ENCODE data around the gene ZNF462.

The ZNF462 gene

GRCh38 chr9:107018861-107019545 is 156.0 kb downstream of the ZNF462 start:
- Histone ChIP-seq H3K36me3 (replicated peaks; ENCODE audit: low read depth, low read length) (peaks cover 4% of the 10 kb centered on the region), H3K79me2 (ENCODE audit: low read length) (no peaks in the 10 kb centered on the region), H3K27ac (ENCODE audit: low read length) (no peak overlapping the region), H3K9ac (ENCODE audit: low read length) (no peak overlapping the region), H3K27me3 (ENCODE audit: low read depth, low read length) (peaks cover 65% of the 10 kb centered on the region), H3K4me3 (ENCODE audit: low read length) (no peak overlapping the region), H3K4me1 (ENCODE audit: low read length) (peaks cover 21% of the 10 kb centered on the region), H4K20me1 (ENCODE audit: insufficient read depth, low read length) (0 out of 2 replicates have a peak, but pooled peaks cover 3% of the 10 kb centered on the region), H2AFZ (ENCODE audit: low read depth, low read length) (no peak overlapping the region), H3K4me2 (ENCODE audit: low read length) (peak overlapping the region; percentile 38), H3K9me3 (ENCODE audit: insufficient read depth, low read length) (0 out of 2 replicates have a peak, but pooled peaks cover 10% of the 10 kb centered on the region)
- no peak for TF ChIP-seq CTCF (IDR thresholded peaks at IDR 0.05; ENCODE audit: low read depth, low read length)
- TF ChIP-seq EZH2phosphoT487 (IDR thresholded peaks at IDR 0.05; ENCODE audit: low read depth) = no peak

GRCh38 chr9:107020040-107020530 is 157.1 kb downstream of the ZNF462 start:
- Histone ChIP-seq H3K27ac (ENCODE audit: low read length) (no peak overlapping the region), H3K9ac (ENCODE audit: low read length) (no peak overlapping the region), H4K20me1 (ENCODE audit: insufficient read depth, low read length) (0 out of 2 replicates have a peak, but pooled peaks cover 3% of the 10 kb centered on the region), H3K9me3 (ENCODE audit: insufficient read depth, low read length) (0 out of 2 replicates have a peak, but pooled peaks cover 10% of the 10 kb centered on the region), H3K27me3 (ENCODE audit: low read depth, low read length) (peaks cover 55% of the 10 kb centered on the region), H3K4me1 (ENCODE audit: low read length) (peaks cover 31% of the 10 kb centered on the region), H3K4me3 (ENCODE audit: low read length) (peak overlapping the region; percentile 36; the same call in 1 of the 2 replicates), H2AFZ (ENCODE audit: low read depth, low read length) (no peak overlapping the region), H3K4me2 (ENCODE audit: low read length) (peak overlapping the region; percentile 38), H3K79me2 (ENCODE audit: low read length) (no peaks in the 10 kb centered on the region), H3K36me3 (replicated peaks; ENCODE audit: low read depth, low read length) (peaks cover 4% of the 10 kb centered on the region)
- no peak for TF ChIP-seq CTCF (IDR thresholded peaks at IDR 0.05; ENCODE audit: low read depth, low read length)
- no peak for TF ChIP-seq EZH2phosphoT487 (IDR thresholded peaks at IDR 0.05; ENCODE audit: low read depth)

GRCh38 chr9:107024193-107024592 is 161.2 kb downstream of the ZNF462 start:
- no peaks in the 10 kb centered on the region for H3K79me2 ChIP-seq (ENCODE audit: low read length)
- no peak overlapping the region for H3K9ac ChIP-seq (ENCODE audit: low read length)
- no peak overlapping the region for H3K27ac ChIP-seq (ENCODE audit: low read length)
- H4K20me1 ChIP-seq (ENCODE audit: insufficient read depth, low read length) = 0 out of 2 replicates have a peak, but pooled peaks cover 3% of the 10 kb centered on the region
- peaks cover 32% of the 10 kb centered on the region for H3K27me3 ChIP-seq (ENCODE audit: low read depth, low read length)
- peaks cover 28% of the 10 kb centered on the region for H3K4me1 ChIP-seq (ENCODE audit: low read length)
- no peak for TF ChIP-seq CTCF (IDR thresholded peaks at IDR 0.05; ENCODE audit: low read depth, low read length)
- no peak for TF ChIP-seq EZH2phosphoT487 (IDR thresholded peaks at IDR 0.05; ENCODE audit: low read depth)
- no peak overlapping the region for H3K4me2 ChIP-seq (ENCODE audit: low read length)
- H3K4me3 ChIP-seq (ENCODE audit: low read length) = no peak overlapping the region
- no peak overlapping the region for H2AFZ ChIP-seq (ENCODE audit: low read depth, low read length)
- H3K36me3 ChIP-seq (replicated peaks; ENCODE audit: low read depth, low read length) = no peaks in the 10 kb centered on the region
- no peaks in the 10 kb centered on the region for H3K9me3 ChIP-seq (ENCODE audit: insufficient read depth, low read length)

GRCh38 chr9:107025260-107026035 is 162.5 kb downstream of the ZNF462 start:
- Histone ChIP-seq H2AFZ (ENCODE audit: low read depth, low read length) (no peak overlapping the region), H3K27me3 (ENCODE audit: low read depth, low read length) (peaks cover 39% of the 10 kb centered on the region), H3K4me1 (ENCODE audit: low read length) (peaks cover 17% of the 10 kb centered on the region), H3K9ac (ENCODE audit: low read length) (no peak overlapping the region), H3K36me3 (replicated peaks; ENCODE audit: low read depth, low read length) (no peaks in the 10 kb centered on the region), H3K9me3 (ENCODE audit: insufficient read depth, low read length) (no peaks in the 10 kb centered on the region), H3K79me2 (ENCODE audit: low read length) (no peaks in the 10 kb centered on the region), H4K20me1 (ENCODE audit: insufficient read depth, low read length) (no peaks in the 10 kb centered on the region), H3K4me2 (ENCODE audit: low read length) (no peak overlapping the region), H3K4me3 (ENCODE audit: low read length) (no peak overlapping the region), H3K27ac (ENCODE audit: low read length) (no peak overlapping the region)
- no peak for TF ChIP-seq EZH2phosphoT487 (IDR thresholded peaks at IDR 0.05; ENCODE audit: low read depth)
- no peak for TF ChIP-seq CTCF (IDR thresholded peaks at IDR 0.05; ENCODE audit: low read depth, low read length)
